Peyer's patch (tissue), 4 donors: Measurements from ENCODE around the gene PLEKHA7. TPM values are rescaled to one million over a fixed set of nuclear protein-coding genes. Genes with fewer than 3 reads are reported as not detected.

Experiments used
- DNase-seq, 3 donors: peaks; one replicate each; pipeline ENCODE4 v3.0.0-alpha.2; 2017 to 2019
- H3K27ac ChIP-seq, 4 donors: fragments of 200-600 bp; sonication (generic); one replicate each; pipeline ENCODE4 v1.5.1; 2016 to 2019
- H3K27me3 ChIP-seq, 2 donors: fragments of 200-600 bp; sonication (generic); one replicate each; pipeline ENCODE4 v1.5.1; 2019
- H3K36me3 ChIP-seq, 3 donors: fragments of 200-600 bp; sonication (generic); one replicate each; pipeline ENCODE4 v1.5.1; 2016 to 2019
- H3K4me1 ChIP-seq, 4 donors: fragments of 200-600 bp; sonication (generic); one replicate each; pipeline ENCODE4 v1.5.1; 2016 to 2019
- H3K4me3 ChIP-seq, 4 donors: fragments of 200-600 bp; sonication (generic); 1 replicate in 3 of 4; 2 replicates in 1 of 4; pipeline ENCODE4 v1.5.1; 2016 to 2019; ENCODE audit warnings: mild to moderate bottlenecking in 1 of 4
- H3K9me3 ChIP-seq, 4 donors: fragments of 200-600 bp; sonication (generic); one replicate each; pipeline ENCODE4 v1.5.1; 2016 to 2019; ENCODE audit warnings: mild to moderate bottlenecking in 1 of 4
- CTCF ChIP-seq, 6 experiments: fragments of 450-650 bp in 4 of 6; fragments of 200-600 bp in 2 of 6; sonication (generic) in 1 of 6; IDR thresholded peaks; one replicate each; pipeline ENCODE4 v1.5.1; 2017 to 2019; ENCODE audit warnings: antibody characterized with exemption in 6 of 6, mild to moderate bottlenecking in 3 of 6, moderate library complexity in 1 of 6
- POLR2A ChIP-seq, 2 donors: fragments of 450-650 bp; IDR thresholded peaks; one replicate each; pipeline ENCODE4 v1.5.1; 2017; ENCODE audit warnings: antibody characterized with exemption in 2 of 2, mild to moderate bottlenecking in 2 of 2, moderate library complexity in 2 of 2
- total RNA-seq, 4 donors: library from RNA; depleted of rRNA; stranded (reverse); fragments of >200 nt; gene quantifications; one replicate each; pipeline ENCODE4 v1.1.0, GENCODE V29; 2016

The PLEKHA7 gene
- total RNA-seq, 4 donors from 2014 or later, result 129 to 211 (median 176) TPM

GRCh38 chr11:16985297-16985696 lies 28.9 kb downstream of the PLEKHA7 start:
- peak in 2 of 3 donors; percentile 66 to 79 for DNase-seq
- no peaks in the 10 kb centered on the region for H3K27me3 ChIP-seq
- no peaks in the 10 kb centered on the region for H3K9me3 ChIP-seq
- H3K27ac ChIP-seq, result peak overlapping the region in 2 of 4 donors; percentile 87 to 97
- H3K36me3 ChIP-seq, result no peaks in the 10 kb centered on the region
- no peak overlapping the region for H3K4me3 ChIP-seq
- peaks cover 0 to 60% (median 6%) of the 10 kb centered on the region in 4 donors for H3K4me1 ChIP-seq
- no peak for TF ChIP-seq CTCF (IDR thresholded peaks at IDR 0.05)
- no peak for TF ChIP-seq POLR2A (IDR thresholded peaks at IDR 0.05)

- Histone ChIP-seq H3K36me3 (no peaks in the 10 kb centered on the region), H3K27ac (no peak overlapping the region), H3K9me3 (no peaks in the 10 kb centered on the region), H3K4me3 (no peak overlapping the region), H3K4me1 (peaks cover 0 to 54% (median 6%) of the 10 kb centered on the region in 4 donors), H3K27me3 (no peaks in the 10 kb centered on the region)
- no peak for DNase-seq
- TF ChIP-seq CTCF (IDR thresholded peaks at IDR 0.05) (no peak), POLR2A (IDR thresholded peaks at IDR 0.05) (no peak)
These were observed 30.0 kb downstream of the PLEKHA7 start for GRCh38 chr11:16984229-16984628.

- peaks cover 0 to 41% (median 6%) of the 10 kb centered on the region in 4 donors for H3K4me1 ChIP-seq
- H3K27me3 ChIP-seq, result no peaks in the 10 kb centered on the region
- TF ChIP-seq CTCF (IDR thresholded peaks at IDR 0.05), result no peak
- no peak for TF ChIP-seq POLR2A (IDR thresholded peaks at IDR 0.05)
- no peaks in the 10 kb centered on the region for H3K36me3 ChIP-seq
- H3K27ac ChIP-seq, result no peak overlapping the region
- no peak for DNase-seq
- no peaks in the 10 kb centered on the region for H3K9me3 ChIP-seq
- no peak overlapping the region for H3K4me3 ChIP-seq
These were observed 31.4 kb downstream of the PLEKHA7 start for GRCh38 chr11:16982809-16983208.

GRCh38 chr11:16982256-16982671 lies 31.9 kb downstream of the PLEKHA7 start:
- no peak overlapping the region for H3K4me3 ChIP-seq
- no peak overlapping the region for H3K27ac ChIP-seq
- H3K9me3 ChIP-seq, result no peaks in the 10 kb centered on the region
- H3K36me3 ChIP-seq, result no peaks in the 10 kb centered on the region
- DNase-seq, result no peak
- H3K4me1 ChIP-seq, result peaks cover 0 to 37% (median 6%) of the 10 kb centered on the region in 4 donors
- TF ChIP-seq CTCF (IDR thresholded peaks at IDR 0.05), result no peak
- H3K27me3 ChIP-seq, result no peaks in the 10 kb centered on the region

- Histone ChIP-seq H3K4me3 (no peak overlapping the region), H3K4me1 (peaks cover 0 to 33% (median 5%) of the 10 kb centered on the region in 4 donors), H3K27ac (no peak overlapping the region), H3K9me3 (no peaks in the 10 kb centered on the region), H3K27me3 (no peaks in the 10 kb centered on the region), H3K36me3 (no peaks in the 10 kb centered on the region)
- TF ChIP-seq POLR2A (IDR thresholded peaks at IDR 0.05), result no peak
- TF ChIP-seq CTCF (IDR thresholded peaks at IDR 0.05), result no peak
- DNase-seq, result no peak
These were observed 32.5 kb downstream of the PLEKHA7 start for GRCh38 chr11:16981651-16982194.
